PC-9 (cell line): Measurements from ENCODE around the gene SORCS2.
"Not testable (repeated sequence)": the region's sequence is repeated elsewhere in the genome, so short reads cannot be mapped to it uniquely, and the experiment has no call there.

Source experiments
- EZH2 ChIP-seq: fragments of 200-600 bp; sonication (generic); IDR thresholded peaks from 2 replicates; pipeline ENCODE4 v1.8.0; 2017; ENCODE audit warnings: antibody characterized with exemption, low read depth
- TF ChIP-seq, protein P1 (sequence below): fragments of 200-600 bp; sonication (generic); conservative IDR thresholded peaks from 2 replicates; pipeline ENCODE4 v1.6.1; 2017; ENCODE audit warnings: mixed run types, antibody characterized with exemption, mild to moderate bottlenecking, moderate library complexity

DNA sequence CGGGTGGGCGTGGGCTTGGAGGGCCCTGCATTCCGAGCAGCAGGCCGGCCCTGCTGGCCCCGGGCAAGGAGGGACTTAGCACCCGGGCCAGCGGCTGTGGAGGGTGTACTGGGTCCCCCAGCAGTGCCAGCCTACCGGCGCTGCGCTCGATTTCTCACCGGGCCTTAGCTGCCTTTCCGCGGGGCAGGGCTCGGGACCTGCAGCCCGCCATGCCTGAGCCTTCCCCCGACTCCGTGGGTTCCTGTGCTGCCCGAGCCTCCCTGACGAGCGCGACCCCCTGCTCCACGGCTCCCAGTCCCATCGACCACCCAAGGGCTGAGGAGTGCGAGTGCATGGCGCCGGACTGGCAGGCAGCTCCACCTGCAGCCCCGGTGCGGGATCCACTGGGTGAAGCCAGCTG is 22.8 kb downstream of the SORCS2 start:
- TF ChIP-seq, protein P1, sequence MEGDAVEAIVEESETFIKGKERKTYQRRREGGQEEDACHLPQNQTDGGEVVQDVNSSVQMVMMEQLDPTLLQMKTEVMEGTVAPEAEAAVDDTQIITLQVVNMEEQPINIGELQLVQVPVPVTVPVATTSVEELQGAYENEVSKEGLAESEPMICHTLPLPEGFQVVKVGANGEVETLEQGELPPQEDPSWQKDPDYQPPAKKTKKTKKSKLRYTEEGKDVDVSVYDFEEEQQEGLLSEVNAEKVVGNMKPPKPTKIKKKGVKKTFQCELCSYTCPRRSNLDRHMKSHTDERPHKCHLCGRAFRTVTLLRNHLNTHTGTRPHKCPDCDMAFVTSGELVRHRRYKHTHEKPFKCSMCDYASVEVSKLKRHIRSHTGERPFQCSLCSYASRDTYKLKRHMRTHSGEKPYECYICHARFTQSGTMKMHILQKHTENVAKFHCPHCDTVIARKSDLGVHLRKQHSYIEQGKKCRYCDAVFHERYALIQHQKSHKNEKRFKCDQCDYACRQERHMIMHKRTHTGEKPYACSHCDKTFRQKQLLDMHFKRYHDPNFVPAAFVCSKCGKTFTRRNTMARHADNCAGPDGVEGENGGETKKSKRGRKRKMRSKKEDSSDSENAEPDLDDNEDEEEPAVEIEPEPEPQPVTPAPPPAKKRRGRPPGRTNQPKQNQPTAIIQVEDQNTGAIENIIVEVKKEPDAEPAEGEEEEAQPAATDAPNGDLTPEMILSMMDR, result not testable (repeated sequence)
- not testable (repeated sequence) for TF ChIP-seq EZH2
